Fibroblast of skin of right quadriceps (primary cell): ENCODE data around the gene SPART.

Source experiments
- DNase-seq: peaks from one replicate; pipeline ENCODE4 v3.0.0-alpha.2; 2013

SPART gene, protein sequence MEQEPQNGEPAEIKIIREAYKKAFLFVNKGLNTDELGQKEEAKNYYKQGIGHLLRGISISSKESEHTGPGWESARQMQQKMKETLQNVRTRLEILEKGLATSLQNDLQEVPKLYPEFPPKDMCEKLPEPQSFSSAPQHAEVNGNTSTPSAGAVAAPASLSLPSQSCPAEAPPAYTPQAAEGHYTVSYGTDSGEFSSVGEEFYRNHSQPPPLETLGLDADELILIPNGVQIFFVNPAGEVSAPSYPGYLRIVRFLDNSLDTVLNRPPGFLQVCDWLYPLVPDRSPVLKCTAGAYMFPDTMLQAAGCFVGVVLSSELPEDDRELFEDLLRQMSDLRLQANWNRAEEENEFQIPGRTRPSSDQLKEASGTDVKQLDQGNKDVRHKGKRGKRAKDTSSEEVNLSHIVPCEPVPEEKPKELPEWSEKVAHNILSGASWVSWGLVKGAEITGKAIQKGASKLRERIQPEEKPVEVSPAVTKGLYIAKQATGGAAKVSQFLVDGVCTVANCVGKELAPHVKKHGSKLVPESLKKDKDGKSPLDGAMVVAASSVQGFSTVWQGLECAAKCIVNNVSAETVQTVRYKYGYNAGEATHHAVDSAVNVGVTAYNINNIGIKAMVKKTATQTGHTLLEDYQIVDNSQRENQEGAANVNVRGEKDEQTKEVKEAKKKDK

DNA sequence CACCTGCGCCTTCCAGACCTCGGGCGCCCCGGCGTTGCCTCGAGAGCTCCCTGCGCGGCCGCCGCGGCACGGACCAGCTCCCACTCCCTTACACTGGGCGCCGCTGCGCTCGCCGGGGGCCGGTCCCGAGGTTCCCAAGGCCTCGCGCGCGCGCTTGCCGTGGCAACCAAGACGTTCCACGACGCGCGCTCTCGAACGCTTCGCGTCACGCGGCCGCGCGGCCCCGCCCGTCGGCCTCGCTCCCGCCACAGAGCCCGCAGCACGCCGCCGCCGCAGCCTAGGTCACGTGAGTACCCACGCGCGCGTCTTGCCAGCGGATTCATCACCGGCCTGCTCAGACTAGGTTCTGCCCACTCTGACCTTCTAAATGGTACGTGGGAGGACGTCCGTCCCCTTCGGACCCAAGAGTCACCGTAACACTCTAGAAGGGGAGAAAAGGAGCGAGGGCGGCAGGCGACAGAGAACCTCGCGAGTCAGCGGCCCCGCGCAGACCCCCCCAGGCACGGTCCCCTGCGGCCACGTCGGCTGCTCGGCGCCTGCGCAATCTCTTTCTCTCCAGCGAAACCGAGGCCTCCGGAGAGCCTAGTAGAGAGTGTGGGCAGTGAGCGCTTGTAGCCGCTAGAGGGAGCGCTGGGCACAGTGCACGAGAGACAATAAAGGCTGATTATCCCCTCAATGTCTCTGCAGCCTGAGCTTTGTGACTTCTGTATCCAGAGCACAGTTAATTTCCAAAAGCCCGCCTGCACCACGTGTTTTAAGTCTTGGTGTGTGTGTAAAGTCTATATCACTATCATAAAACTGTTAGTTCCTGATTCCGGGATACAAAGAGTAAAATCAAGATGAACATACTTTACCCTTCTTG, at the start of gene SPART:
Gene SPART (minus strand): TSS at position 173 of the 862 bp plus-strand sequence. CDS start 10,564 bp downstream, outside the sequence.
- DNase-seq: peak; percentile 89

DNA sequence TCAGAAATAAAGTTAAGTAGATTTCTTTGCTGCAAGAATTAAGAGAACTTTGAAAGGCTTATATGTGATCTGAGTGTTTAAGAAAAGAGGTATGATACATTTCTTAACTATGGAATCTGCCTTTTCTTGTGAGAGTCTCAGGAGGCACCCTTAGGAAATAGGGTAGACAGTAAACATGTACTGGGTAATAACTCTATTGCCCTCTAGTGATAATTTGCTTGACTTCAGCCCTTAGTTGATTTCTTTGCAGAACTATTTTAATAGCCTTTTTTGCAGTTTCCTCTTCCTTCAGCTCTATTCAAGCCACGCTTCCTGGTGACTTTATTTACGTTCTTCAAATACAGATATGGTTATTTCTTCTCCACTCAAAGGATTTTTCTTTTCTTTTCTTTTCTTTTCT, 49.1 kb upstream of the SPART start:
- DNase-seq: peak; percentile 58

DNA sequence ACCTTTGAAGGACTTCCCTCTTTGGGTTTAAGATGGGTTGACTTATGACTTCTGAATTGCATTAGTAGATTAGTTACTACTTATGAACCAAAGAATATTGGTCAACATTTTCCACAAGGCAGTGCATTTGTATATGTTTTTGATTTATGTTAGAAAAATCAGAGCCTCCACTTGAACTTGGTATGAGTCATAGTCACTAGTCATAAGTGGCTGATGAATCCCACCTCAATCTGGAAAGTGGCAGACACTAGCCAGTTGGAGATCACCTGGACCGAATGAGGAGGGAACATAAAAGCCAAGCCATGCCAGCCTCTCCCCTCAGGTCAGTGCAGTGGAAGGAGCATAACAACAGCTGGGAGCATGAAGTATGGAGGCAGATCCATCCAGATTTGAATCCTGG, 39.3 kb upstream of the SPART start:
- no peak for DNase-seq

- no peak for DNase-seq
Measured at GRCh38 chr13:36382030-36382429, 35.8 kb upstream of the SPART start.

GRCh38 chr13:36377826-36378468, 31.8 kb upstream of the SPART start:
- peak; percentile 69 for DNase-seq

GRCh38 chr13:36374063-36374462, 27.9 kb upstream of the SPART start:
- no peak for DNase-seq

DNA sequence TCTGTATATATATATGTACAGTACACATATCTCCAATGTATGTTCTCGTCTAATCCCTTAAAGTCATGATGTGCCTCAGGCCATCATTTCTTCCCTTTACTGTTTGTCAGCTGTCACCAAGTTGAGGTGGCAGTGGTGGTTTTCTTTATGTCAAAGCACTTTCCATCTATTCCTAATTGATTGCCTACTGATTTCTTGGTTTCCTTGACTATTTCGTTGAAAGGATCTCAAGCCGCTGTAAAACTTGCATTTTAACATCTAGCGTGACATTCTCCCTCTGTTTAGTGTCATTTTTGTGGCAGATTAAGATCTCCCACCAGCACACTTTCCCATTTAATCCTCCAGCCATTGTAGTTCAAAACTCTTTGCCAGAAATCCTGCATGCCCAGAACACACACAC, 25.0 kb upstream of the SPART start:
- no peak for DNase-seq

GRCh38 chr13:36370108-36370429, 23.9 kb upstream of the SPART start:
- DNase-seq: no peak

DNA sequence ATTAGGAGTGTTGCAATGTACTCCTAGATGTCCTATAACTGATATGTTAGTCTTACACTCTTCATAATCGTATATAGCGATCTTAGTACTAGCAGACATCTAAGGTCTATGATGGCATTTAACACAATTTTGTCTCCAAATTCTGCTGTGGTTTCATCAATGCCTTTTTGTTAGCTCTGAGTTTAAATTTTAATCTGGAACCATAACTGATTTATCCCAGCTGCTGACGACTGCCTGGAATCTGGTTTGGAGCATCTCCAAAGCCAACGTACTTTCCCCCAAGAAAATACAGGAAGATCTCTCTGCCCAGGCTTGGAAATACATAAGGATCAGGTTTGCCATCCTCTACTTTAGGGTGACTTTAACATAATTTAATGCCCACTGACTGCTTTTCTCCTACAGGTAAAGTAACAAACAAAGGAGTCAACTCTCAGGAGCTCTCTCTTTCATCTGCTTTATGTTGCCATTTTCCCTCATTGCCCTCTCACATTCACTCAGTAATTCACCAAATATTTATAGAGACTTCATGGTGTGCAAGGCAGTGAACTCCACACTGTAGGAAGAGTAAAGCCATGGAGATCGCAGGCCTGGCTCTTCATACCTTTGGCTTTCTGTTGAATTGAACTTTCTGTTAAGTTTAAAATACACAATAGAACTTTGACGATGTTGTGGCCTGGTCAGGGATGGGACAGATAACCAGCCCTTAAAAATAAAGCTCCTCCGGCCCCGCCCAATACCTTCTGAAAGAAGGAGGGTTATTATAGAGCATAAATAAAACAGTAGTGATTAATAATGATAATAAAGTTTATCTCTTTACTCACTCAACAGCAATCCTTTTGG, 23.3 kb upstream of the SPART start:
- peak; percentile 21 for DNase-seq

- DNase-seq: no peak
Measured at GRCh38 chr13:36366031-36366430, 19.8 kb upstream of the SPART start.

DNA sequence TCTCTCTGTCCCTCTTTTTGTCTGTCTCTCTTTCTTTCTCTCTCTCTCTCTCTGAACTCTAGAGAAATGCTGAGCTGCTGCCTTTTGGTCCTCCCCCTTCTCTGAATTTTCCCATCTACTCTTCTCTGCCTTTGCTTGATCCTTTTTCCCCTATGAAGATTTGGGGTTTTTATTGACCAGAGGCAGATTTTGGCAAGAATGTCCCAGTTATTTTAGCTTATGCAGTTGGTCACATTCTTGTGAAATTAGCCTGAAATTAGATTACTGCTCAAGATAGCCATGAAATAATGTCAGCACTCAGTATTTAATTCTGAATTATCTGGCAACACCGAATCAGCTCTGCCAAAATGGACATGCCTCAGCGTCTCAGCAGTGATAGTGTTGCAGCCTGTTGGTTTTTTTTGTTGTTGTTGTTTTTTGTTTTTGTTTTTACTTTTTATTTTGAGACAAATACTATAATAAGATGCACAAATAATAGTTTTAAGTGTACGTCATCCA, 17.2 kb upstream of the SPART start:
- no peak for DNase-seq

DNA sequence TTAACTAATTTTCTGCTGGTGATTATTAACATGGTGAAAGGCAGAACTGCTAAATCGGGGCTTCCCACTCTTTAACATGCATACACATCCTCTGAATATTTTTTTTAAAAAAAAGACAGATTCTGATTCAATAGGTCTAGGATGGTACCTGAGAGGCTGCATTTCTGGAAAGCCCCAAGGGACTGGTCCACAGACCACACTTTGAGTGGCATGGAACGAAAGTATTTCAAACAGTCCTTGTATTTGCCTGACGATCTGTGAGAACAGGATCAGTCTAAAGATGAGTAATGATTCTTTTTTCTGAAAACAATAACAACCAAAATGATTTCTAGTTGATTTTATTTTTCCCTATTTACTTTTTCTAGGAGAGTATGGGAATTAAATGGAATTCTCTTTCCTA, 16.7 kb upstream of the SPART start:
- no peak for DNase-seq

DNA sequence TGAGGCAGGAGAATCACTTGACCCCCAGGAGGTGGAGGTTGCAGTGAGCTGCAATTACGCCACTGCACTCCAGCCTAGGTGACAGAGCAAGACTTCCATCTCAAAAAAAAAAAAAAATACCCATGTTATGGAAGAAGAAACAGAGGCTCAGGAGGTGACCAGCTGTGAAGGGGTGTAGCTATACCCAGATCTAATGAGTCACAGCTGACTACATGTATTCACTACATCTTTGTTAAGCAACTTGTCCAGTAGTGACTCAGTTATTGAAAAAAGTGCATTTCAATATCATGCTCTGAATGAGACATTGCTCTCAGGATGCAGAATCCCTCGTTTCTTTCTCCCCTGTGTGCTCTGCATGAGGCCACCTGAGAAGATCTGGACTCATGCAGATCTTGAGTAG, 16.1 kb upstream of the SPART start:
- DNase-seq: peak; percentile 74

DNA sequence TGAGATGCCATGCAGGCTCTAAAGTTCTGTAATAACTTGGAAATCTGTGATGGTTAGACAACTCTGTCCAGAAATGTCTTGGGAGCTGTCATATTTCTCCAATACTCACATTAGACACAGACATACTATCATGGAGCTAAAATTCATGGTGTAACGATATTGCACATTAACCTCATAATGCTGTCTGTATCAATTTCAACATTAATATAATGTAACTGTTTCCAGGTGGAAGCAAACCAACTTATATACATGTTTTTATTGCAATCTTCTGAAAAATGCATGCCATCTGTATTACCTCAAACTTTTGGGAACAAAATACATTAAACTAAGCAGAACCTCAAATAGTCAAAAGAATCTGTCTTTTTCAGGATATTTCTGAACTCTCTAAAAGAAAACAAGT, 14.7 kb upstream of the SPART start:
- DNase-seq: peak; percentile 36

- no peak for DNase-seq
Measured at GRCh38 chr13:36359301-36359950, 13.2 kb upstream of the SPART start.

- no peak for DNase-seq
Measured at GRCh38 chr13:36358175-36358718, 12.1 kb upstream of the SPART start.

DNA sequence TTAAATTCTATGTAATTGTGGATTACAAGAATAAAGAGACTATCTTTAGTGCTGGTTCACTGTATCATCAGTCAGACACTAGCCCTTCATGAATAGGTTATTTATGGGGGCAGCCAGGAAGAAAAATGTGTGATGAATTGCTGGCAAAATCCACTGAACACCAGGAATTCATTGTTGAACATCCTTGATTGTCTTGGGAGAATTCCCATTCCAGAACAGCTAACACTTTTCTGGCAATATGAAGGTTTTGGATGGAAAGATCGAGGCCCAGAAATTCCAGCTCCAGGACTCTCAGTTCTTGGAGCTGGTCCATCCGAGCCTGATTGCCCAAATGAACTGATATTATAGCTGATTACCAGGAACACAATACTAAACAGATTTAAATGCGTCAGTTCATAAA, 11.5 kb upstream of the SPART start:
- peak; percentile 34 for DNase-seq

DNA sequence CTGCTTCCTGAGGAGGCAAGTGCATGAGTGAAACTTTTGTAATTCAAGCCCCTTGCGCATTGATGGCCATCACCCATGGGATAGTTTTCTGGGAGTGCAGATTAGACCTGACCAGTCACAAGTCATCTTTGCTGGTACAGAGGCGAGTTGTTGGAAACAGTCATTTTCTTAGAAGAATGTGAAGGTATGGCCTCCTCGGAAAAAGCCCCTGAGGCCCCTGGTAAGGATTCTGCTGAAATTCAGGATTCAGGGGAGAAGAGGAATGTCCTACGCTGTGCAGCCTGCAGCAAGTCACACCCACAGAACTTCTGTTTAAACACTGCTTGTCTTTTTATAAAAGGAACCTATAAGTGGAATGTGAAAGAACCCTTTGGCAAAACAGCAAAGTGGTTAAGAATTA, 11.0 kb upstream of the SPART start:
- no peak for DNase-seq

GRCh38 chr13:36356058-36356457, 9.9 kb upstream of the SPART start:
- DNase-seq: no peak

- DNase-seq: no peak
Measured at GRCh38 chr13:36355632-36356031, 9.4 kb upstream of the SPART start.
